BJ (cell line): ENCODE data around the gene NT5C. TPM values are rescaled to one million over a fixed set of nuclear protein-coding genes. Genes with fewer than 3 reads are reported as not detected.
A peak's percentile ranks its signal among the peaks of the same experiment; 100 is the strongest.

ENCODE experiments used
- CTCF ChIA-PET: fragments of 350-600 bp; formaldehyde crosslinking; extraction: SDS; loops from one replicate; lab custom pipeline; 2021; ENCODE audit warnings: antibody characterized with exemption, inconsistent platforms; lab: Yijun Ruan, JAX
- POLR2A ChIA-PET: fragments of 300-600 bp; sonication (Branson Sonifier 250); formaldehyde crosslinking; extraction: SDS; loops from one replicate; lab custom pipeline; 2021; ENCODE audit warnings: antibody characterized with exemption; lab: Charles Lee
- DNase-seq: peaks from one replicate; pipeline ENCODE4 v3.0.0-alpha.2; 2011; ENCODE audit warnings: low read depth
- H3K27me3 ChIP-seq: 2 replicates; pipeline ENCODE4 v1.6.0; 2011; ENCODE audit warnings: low read length; ENCODE audit not compliant: control insufficient read depth, insufficient read depth
- H3K36me3 ChIP-seq: 2 replicates; pipeline ENCODE4 v1.5.1; 2011; ENCODE audit warnings: low read length; ENCODE audit not compliant: control insufficient read depth, insufficient read depth
- H3K4me3 ChIP-seq: 2 replicates; pipeline ENCODE4 v1.5.1; 2011; ENCODE audit warnings: low read depth, mild to moderate bottlenecking, control low read depth, low read length
- CTCF ChIP-seq: IDR thresholded peaks from 2 replicates; pipeline ENCODE4 v1.5.1; 2011; ENCODE audit warnings: low read depth, mild to moderate bottlenecking, control low read depth, inconsistent platforms, low read length, moderate library complexity; ENCODE audit not compliant: insufficient read depth
- polyA plus RNA-seq: library from polyadenylated mRNA; depleted of rRNA; stranded (reverse); fragments of >200 nt; gene quantifications from 2 replicates; pipeline ENCODE4 v1.2.3, GENCODE V29; 2011

NT5C gene
- polyA plus RNA-seq, 1 experiment = 61.8 TPM

- ChIA-PET CTCF (interaction anchor here (1.0 to 4.5 kb wide), 4 partner anchors 12 to 25 kb away, joined by 3 to 24 read pairs (median 8); no protein-coding TSS in a partner anchor), POLR2A (no interaction called here)
Observed at GRCh38 chr17:75093548-75094158, 37.9 kb downstream of the NT5C start.

GRCh38 chr17:75091855-75092327 lies 39.7 kb downstream of the NT5C start:
- TF ChIP-seq CTCF = no peak
- H3K27me3 ChIP-seq = no peaks in the 10 kb centered on the region
- ChIA-PET POLR2A (no interaction called here), CTCF (interaction anchor here (0.8 to 1.7 kb wide), 8 partner anchors 10 to 131 kb away, joined by 3 to 7 read pairs (median 3); partner anchors contain the start of gene NT5C)
- no peak overlapping the region for H3K4me3 ChIP-seq
- no peak for DNase-seq
- no peaks in the 10 kb centered on the region for H3K36me3 ChIP-seq

More at GRCh38 chr17:75093548-75094158, 37.9 kb downstream of the NT5C start:
- Histone ChIP-seq H3K27me3 (no peaks in the 10 kb centered on the region), H3K36me3 (peaks cover 3% of the 10 kb centered on the region), H3K4me3 (no peak overlapping the region)
- no peak for DNase-seq
- TF ChIP-seq CTCF = no peak

GRCh38 chr17:75090871-75091854 lies 40.4 kb downstream of the NT5C start:
- H3K36me3 ChIP-seq = no peaks in the 10 kb centered on the region
- no peak overlapping the region for H3K4me3 ChIP-seq
- TF ChIP-seq CTCF = no peak
- H3K27me3 ChIP-seq = no peaks in the 10 kb centered on the region
- DNase-seq = no peak
- POLR2A ChIA-PET = interaction anchor here (0.7 kb wide), 1 partner anchor 18 kb away, joined by 3 read pairs; no protein-coding TSS in a partner anchor
- CTCF ChIA-PET = interaction anchor here (0.8 to 1.7 kb wide), 10 partner anchors 10 to 130 kb away, joined by 3 to 7 read pairs (median 3); partner anchors contain the start of gene NT5C

- ChIA-PET CTCF (interaction anchor here (1.0 to 1.4 kb wide), 8 partner anchors 9 to 42 kb away, joined by 3 to 6 read pairs (median 4); partner anchors contain the start of gene NT5C), POLR2A (interaction anchor here (0.5 to 1.3 kb wide), 3 partner anchors 8 to 113 kb away, joined by 3 to 5 read pairs (median 4); no protein-coding TSS in a partner anchor)
- Histone ChIP-seq H3K4me3 (peak overlapping the region; percentile 69), H3K36me3 (no peaks in the 10 kb centered on the region), H3K27me3 (no peaks in the 10 kb centered on the region)
- 0 out of 2 replicates have a peak, but pooled peaks have one; percentile 8 for TF ChIP-seq CTCF
- DNase-seq = no peak
Observed at GRCh38 chr17:75088465-75089417, 42.8 kb downstream of the NT5C start.
